NT2/D1 (cell line): ENCODE results near the gene RBPJ.

Experiments used
- DNase-seq: peaks from one replicate; pipeline ENCODE4 v3.0.0-alpha.2; 2011; ENCODE audit warnings: low read depth, low spot score
- H3K27me3 ChIP-seq: 2 replicates; pipeline ENCODE4 v1.6.0; 2011; ENCODE audit warnings: mild to moderate bottlenecking; ENCODE audit not compliant: insufficient read length, insufficient read depth
- H3K36me3 ChIP-seq: 2 replicates; pipeline ENCODE4 v1.6.1; 2011; ENCODE audit warnings: mild to moderate bottlenecking, low read length, mixed read lengths; ENCODE audit not compliant: insufficient read depth, insufficient read length
- H3K4me1 ChIP-seq: 2 replicates; pipeline ENCODE4 v1.5.1; 2011; ENCODE audit not compliant: insufficient read depth, insufficient read length
- H3K4me3 ChIP-seq: 2 replicates; pipeline ENCODE4 v1.5.1; 2011; ENCODE audit warnings: low read depth; ENCODE audit not compliant: insufficient read length
- H3K9ac ChIP-seq: 2 replicates; pipeline ENCODE4 v1.6.0; 2011; ENCODE audit warnings: low read depth; ENCODE audit not compliant: insufficient read length
- H3K9me3 ChIP-seq: 2 replicates; pipeline ENCODE4 v1.5.1; 2011; ENCODE audit warnings: mild to moderate bottlenecking, low read length; ENCODE audit not compliant: insufficient read depth
- SUZ12 ChIP-seq: IDR thresholded peaks from 2 replicates; pipeline ENCODE4 v1.6.1; 2011; ENCODE audit not compliant: insufficient read length, insufficient read depth; ENCODE audit errors: extremely low read depth
- YY1 ChIP-seq: IDR thresholded peaks from 2 replicates; pipeline ENCODE4 v1.6.1; 2011; ENCODE audit not compliant: insufficient read length, insufficient read depth
- ZNF274 ChIP-seq: IDR thresholded peaks from 2 replicates; pipeline ENCODE4 v1.6.1; 2011; ENCODE audit warnings: mild to moderate bottlenecking, low read depth, low read length

Gene RBPJ

GRCh38 chr4:26431461-26432180, 110.8 kb downstream of the RBPJ start:
- H3K27me3 ChIP-seq, result no peaks in the 10 kb centered on the region
- TF ChIP-seq YY1 (no peak), SUZ12 (no peak), ZNF274 (no peak)
- peaks cover 71% of the 10 kb centered on the region for H3K36me3 ChIP-seq

DNA sequence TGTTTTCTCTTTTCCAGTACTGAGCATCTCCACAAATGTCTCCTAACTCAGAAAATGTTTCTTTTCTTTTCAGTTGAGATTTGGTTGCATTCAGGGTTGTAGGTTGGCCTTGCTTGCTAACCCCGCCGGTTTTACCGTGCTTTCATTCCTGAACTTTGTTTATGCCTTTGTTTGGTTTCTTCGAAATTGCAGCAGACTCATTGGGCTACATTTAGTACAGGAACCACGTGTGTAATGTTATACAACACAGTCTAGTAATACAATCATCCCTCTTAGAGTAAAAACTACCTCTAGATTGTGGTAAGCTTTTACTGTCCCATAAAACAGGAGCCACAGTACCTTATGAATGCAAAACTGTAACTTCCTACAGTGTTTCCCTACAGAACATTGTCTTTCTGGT, 111.6 kb downstream of the RBPJ start:
- Histone ChIP-seq H3K9ac (no peak overlapping the region), H3K36me3 (peaks cover 71% of the 10 kb centered on the region), H3K4me3 (no peak overlapping the region), H3K9me3 (no peaks in the 10 kb centered on the region), H3K4me1 (no peaks in the 10 kb centered on the region), H3K27me3 (no peaks in the 10 kb centered on the region)
- no peak for DNase-seq
- TF ChIP-seq SUZ12 (no peak), YY1 (no peak), ZNF274 (no peak)

More at GRCh38 chr4:26431461-26432180, 110.8 kb downstream of the RBPJ start:
- DNase-seq, result no peak
- H3K9me3 ChIP-seq, result no peaks in the 10 kb centered on the region
- no peak overlapping the region for H3K4me3 ChIP-seq
- H3K4me1 ChIP-seq, result no peaks in the 10 kb centered on the region
- H3K9ac ChIP-seq, result no peak overlapping the region

DNA sequence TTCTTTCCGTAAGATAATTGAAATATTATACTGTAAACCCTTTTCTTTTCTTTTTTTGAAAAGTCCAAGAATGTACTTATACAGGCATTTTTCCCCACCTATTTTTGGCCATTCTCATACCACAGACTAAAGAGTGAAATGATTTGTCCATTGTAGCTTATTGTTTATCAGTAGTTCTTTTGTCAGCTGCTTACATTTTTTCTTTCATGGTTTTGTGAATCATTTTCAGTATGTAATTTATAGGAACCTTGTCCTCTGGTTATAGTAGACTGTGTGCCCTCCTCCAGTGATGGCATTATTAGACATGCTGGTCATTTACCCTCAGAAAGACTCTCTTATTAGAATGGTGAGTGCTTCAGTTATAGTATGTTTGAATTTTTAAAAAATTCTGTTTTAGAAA, 112.7 kb downstream of the RBPJ start:
- Histone ChIP-seq H3K27me3 (no peaks in the 10 kb centered on the region), H3K9ac (no peak overlapping the region), H3K4me1 (no peaks in the 10 kb centered on the region), H3K4me3 (no peak overlapping the region), H3K9me3 (no peaks in the 10 kb centered on the region), H3K36me3 (peaks cover 69% of the 10 kb centered on the region)
- no peak for TF ChIP-seq YY1
- DNase-seq, result no peak

DNA sequence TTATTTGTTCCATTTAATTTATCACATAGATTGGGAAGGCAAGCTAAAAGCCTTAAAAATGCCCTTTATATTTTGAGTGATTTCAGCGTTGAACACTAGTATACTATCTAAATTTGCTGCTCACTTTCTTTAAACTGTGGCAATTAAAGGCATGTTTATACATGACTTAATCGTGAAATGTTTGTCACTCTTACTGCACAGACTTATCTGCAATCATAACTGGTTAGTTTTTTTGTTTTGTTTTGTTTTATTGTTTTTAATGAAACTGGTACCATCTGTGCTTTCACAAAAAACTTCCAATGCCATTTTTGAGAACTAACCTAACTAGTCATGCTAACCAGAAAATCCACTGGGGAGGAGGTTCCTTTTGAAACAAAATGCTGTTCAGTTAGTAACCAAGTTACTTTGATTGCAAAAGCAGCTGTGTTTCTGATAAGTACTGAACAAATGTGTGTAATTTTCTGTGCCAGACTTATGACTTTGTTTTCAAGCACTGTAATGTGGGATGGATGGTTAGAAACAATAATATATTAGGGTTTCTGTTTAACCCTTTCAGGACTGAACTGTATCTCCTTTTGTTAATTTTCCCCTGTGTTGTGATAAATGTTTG, 113.3 kb downstream of the RBPJ start:
- H3K9ac ChIP-seq, result no peak overlapping the region
- no peak for TF ChIP-seq SUZ12
- TF ChIP-seq ZNF274, result no peak
- no peak for TF ChIP-seq YY1
- H3K4me1 ChIP-seq, result no peaks in the 10 kb centered on the region
- H3K9me3 ChIP-seq, result no peaks in the 10 kb centered on the region
- peaks cover 69% of the 10 kb centered on the region for H3K36me3 ChIP-seq
- DNase-seq, result no peak
- no peak overlapping the region for H3K4me3 ChIP-seq
- H3K27me3 ChIP-seq, result no peaks in the 10 kb centered on the region

DNA sequence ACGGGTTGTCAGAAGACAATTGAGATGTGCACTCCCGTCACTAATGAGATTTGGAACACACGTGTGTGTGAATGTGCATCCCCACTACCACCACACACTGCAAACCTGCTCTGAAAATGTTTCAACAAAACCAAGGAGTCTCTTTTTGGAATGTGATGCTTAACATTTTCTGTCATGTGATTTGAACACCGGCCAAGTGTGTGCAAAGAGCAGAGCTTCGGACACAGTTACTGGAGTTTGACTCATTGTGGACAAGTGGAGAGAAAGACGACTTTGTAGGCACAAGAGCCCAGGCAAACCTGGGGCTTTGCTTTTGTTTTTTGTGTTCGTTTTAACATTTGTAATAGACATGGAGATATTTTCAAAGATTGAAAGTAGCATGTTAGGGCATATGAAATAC, 120.3 kb downstream of the RBPJ start:
- Histone ChIP-seq H3K4me3 (no peak overlapping the region), H3K9me3 (no peaks in the 10 kb centered on the region), H3K9ac (no peak overlapping the region), H3K27me3 (no peaks in the 10 kb centered on the region), H3K4me1 (no peaks in the 10 kb centered on the region), H3K36me3 (peaks cover 24% of the 10 kb centered on the region)
- no peak for DNase-seq
- TF ChIP-seq ZNF274 (no peak), YY1 (no peak), SUZ12 (no peak)

GRCh38 chr4:26441771-26442170, 121.0 kb downstream of the RBPJ start:
- TF ChIP-seq SUZ12 (no peak), YY1 (no peak), ZNF274 (no peak)
- H3K9me3 ChIP-seq, result no peaks in the 10 kb centered on the region
- H3K4me3 ChIP-seq, result no peak overlapping the region
- no peaks in the 10 kb centered on the region for H3K27me3 ChIP-seq
- H3K36me3 ChIP-seq, result peaks cover 19% of the 10 kb centered on the region
- H3K9ac ChIP-seq, result no peak overlapping the region
- H3K4me1 ChIP-seq, result no peaks in the 10 kb centered on the region
- DNase-seq, result no peak

GRCh38 chr4:26447378-26447777, 126.6 kb downstream of the RBPJ start:
- TF ChIP-seq YY1, result no peak
- TF ChIP-seq SUZ12, result no peak
- no peak for TF ChIP-seq ZNF274
- Histone ChIP-seq H3K27me3 (no peaks in the 10 kb centered on the region), H3K9me3 (no peaks in the 10 kb centered on the region), H3K4me1 (no peaks in the 10 kb centered on the region), H3K36me3 (no peaks in the 10 kb centered on the region), H3K9ac (no peak overlapping the region), H3K4me3 (no peak overlapping the region)
- DNase-seq, result no peak
